Inflammatory macrophage (primary cell): Measurements from ENCODE around the gene ADGRB2.
"Not testable (repeated sequence)": the region's sequence is repeated elsewhere in the genome, so short reads cannot be mapped to it uniquely, and the experiment has no call there.

Experiments
- DNase-seq, 2 donors: peaks; one replicate each; pipeline ENCODE4 v3.0.0-alpha.2; 2020 to 2022

The ADGRB2 gene

GRCh38 chr1:31718327-31718897, 45.7 kb downstream of the ADGRB2 start:
- no peak for DNase-seq

GRCh38 chr1:31717341-31717740, 46.8 kb downstream of the ADGRB2 start:
- no peak for DNase-seq

GRCh38 chr1:31715873-31716220, 48.3 kb downstream of the ADGRB2 start:
- DNase-seq, result no peak

- peak; percentile 11 to 47 for DNase-seq
These were observed 48.9 kb downstream of the ADGRB2 start for GRCh38 chr1:31715087-31715872.

- DNase-seq, result no peak
These were observed 49.6 kb downstream of the ADGRB2 start for GRCh38 chr1:31714442-31715086.

GRCh38 chr1:31712630-31713029, 51.5 kb downstream of the ADGRB2 start:
- DNase-seq, result no peak

GRCh38 chr1:31712068-31712467, 52.1 kb downstream of the ADGRB2 start:
- no peak for DNase-seq

GRCh38 chr1:31708324-31708723, 55.8 kb downstream of the ADGRB2 start:
- no peak for DNase-seq

- peak; percentile 83 to 84 for DNase-seq
These were observed 56.4 kb downstream of the ADGRB2 start for GRCh38 chr1:31707711-31708110.

- not testable (repeated sequence) for DNase-seq
These were observed 57.0 kb downstream of the ADGRB2 start for GRCh38 chr1:31707059-31707600.

- no peak for DNase-seq
These were observed 57.6 kb downstream of the ADGRB2 start for GRCh38 chr1:31706384-31707058.

- no peak for DNase-seq
These were observed 58.9 kb downstream of the ADGRB2 start for GRCh38 chr1:31705080-31705866.

GRCh38 chr1:31704271-31705079, 59.7 kb downstream of the ADGRB2 start:
- no peak for DNase-seq

- DNase-seq, result no peak
These were observed 60.5 kb downstream of the ADGRB2 start, which contains the start of gene COL16A1 for GRCh38 chr1:31703431-31704270. Gene COL16A1 (minus strand): TSS chr1:31704017. CDS start chr1:31702193, 1,824 bp downstream.

- no peak for DNase-seq
These were observed 61.2 kb downstream of the ADGRB2 start for GRCh38 chr1:31702836-31703404.

GRCh38 chr1:31701091-31701736, 62.9 kb downstream of the ADGRB2 start:
- no peak for DNase-seq

- no peak for DNase-seq
These were observed 63.6 kb downstream of the ADGRB2 start for GRCh38 chr1:31700468-31701090.

GRCh38 chr1:31699341-31699891, 64.7 kb downstream of the ADGRB2 start:
- no peak for DNase-seq
